Naive B cell (primary cell): ENCODE results near the gene MT1B. TPM values are rescaled to one million over a fixed set of nuclear protein-coding genes. Genes with fewer than 3 reads are reported as not detected.

Experiments
- ATAC-seq, 2 donors: fragments of 150-1000 bp; cut with Tn5 transposase; 2 replicates each; pipeline ENCODE4 v1.10.0; 2021; ENCODE audit warnings: low read depth in 2 of 2, mild to moderate bottlenecking in 2 of 2, moderate library complexity in 2 of 2
- DNase-seq: peaks from one replicate; pipeline ENCODE4 v3.0.0; 2022
- H3K27ac Mint-ChIP-seq, 6 donors: one replicate each; pipeline ENCODE4 v1.8.0; 2020 to 2022; ENCODE audit warnings: mild to moderate bottlenecking in 6 of 6, mixed read lengths in 6 of 6, moderate library complexity in 5 of 6, inconsistent platforms in 2 of 6
- H3K27me3 Mint-ChIP-seq, 3 donors: one replicate each; pipeline ENCODE4 v1.8.0; 2021 to 2022; ENCODE audit warnings: mixed read lengths in 3 of 3, mild to moderate bottlenecking in 1 of 3
- H3K36me3 Mint-ChIP-seq, 2 donors: one replicate each; pipeline ENCODE4 v1.8.0; 2020 to 2022; ENCODE audit warnings: mixed read lengths in 2 of 2, inconsistent platforms in 1 of 2, mild to moderate bottlenecking in 1 of 2
- H3K4me1 Mint-ChIP-seq, 3 donors: one replicate each; pipeline ENCODE4 v1.8.0; 2020 to 2022; ENCODE audit warnings: mixed read lengths in 3 of 3, inconsistent platforms in 1 of 3, mild to moderate bottlenecking in 1 of 3, moderate library complexity in 1 of 3
- H3K4me3 Mint-ChIP-seq, 8 donors: one replicate each; pipeline ENCODE4 v1.8.0; 2020 to 2022; ENCODE audit warnings: mild to moderate bottlenecking in 8 of 8, mixed read lengths in 8 of 8, moderate library complexity in 8 of 8, inconsistent platforms in 2 of 8
- H3K9me3 Mint-ChIP-seq, 7 donors: one replicate each; pipeline ENCODE4 v1.8.0; 2020 to 2022; ENCODE audit warnings: mixed read lengths in 7 of 7, mild to moderate bottlenecking in 5 of 7, inconsistent platforms in 2 of 7, moderate library complexity in 1 of 7
- polyA plus RNA-seq, 6 donors: library from polyadenylated mRNA; unstranded; fragments of 300-500 nt; fragmentation: Illumina TruSeq; gene quantifications; one replicate each; pipeline ENCODE4 v1.2.3, GENCODE V29; 2021; ENCODE audit warnings: low read depth in 6 of 6

Gene MT1B
- polyA plus RNA-seq, 6 donors from 2014 or later, result not detected

- Mint-ChIP-seq H3K4me1 (peaks cover 26 to 51% (median 36%) of the 10 kb centered on the region in 3 donors), H3K27me3 (peaks cover 70 to 91% (median 83%) of the 10 kb centered on the region in 3 donors), H3K27ac (peak overlapping the region in 3 of 6 donors; percentile 47 to 91 (median 64)), H3K9me3 (peaks cover 0 to 1% (median 0%) of the 10 kb centered on the region in 7 donors), H3K4me3 (peak overlapping the region in 6 of 8 donors; percentile 51 to 82 (median 68)), H3K36me3 (no peaks in the 10 kb centered on the region)
- DNase-seq (no peak), ATAC-seq (no peak)
These were observed 16.8 kb upstream of the MT1B start for GRCh38 chr16:56634715-56635440.

GRCh38 chr16:56635441-56635967 is 16.2 kb upstream of the MT1B start:
- Mint-ChIP-seq H3K27ac (peak overlapping the region in 1 of 6 donors; percentile 64), H3K4me1 (peaks cover 20 to 45% (median 30%) of the 10 kb centered on the region in 3 donors)
- peak in 1 of 2 donors; percentile 23 for ATAC-seq

GRCh38 chr16:56636616-56637413 is 14.9 kb upstream of the MT1B start:
- ATAC-seq (no peak), DNase-seq (no peak)
- H3K27me3 Mint-ChIP-seq, result peaks cover 74 to 96% (median 89%) of the 10 kb centered on the region in 3 donors
- no peak overlapping the region for H3K27ac Mint-ChIP-seq
- peaks cover 16 to 34% (median 25%) of the 10 kb centered on the region in 3 donors for H3K4me1 Mint-ChIP-seq
- peaks cover 0 to 1% (median 0%) of the 10 kb centered on the region in 7 donors for H3K9me3 Mint-ChIP-seq
- H3K4me3 Mint-ChIP-seq, result peak overlapping the region in 1 of 8 donors; percentile 22
- no peaks in the 10 kb centered on the region for H3K36me3 Mint-ChIP-seq

More at GRCh38 chr16:56635441-56635967, 16.2 kb upstream of the MT1B start:
- DNase-seq, result no peak
- Mint-ChIP-seq H3K27me3 (peaks cover 70 to 97% (median 89%) of the 10 kb centered on the region in 3 donors), H3K36me3 (no peaks in the 10 kb centered on the region), H3K9me3 (peaks cover 0 to 1% (median 0%) of the 10 kb centered on the region in 7 donors), H3K4me3 (peak overlapping the region in 5 of 8 donors; percentile 32 to 82 (median 70))

GRCh38 chr16:56637814-56638750 is 13.6 kb upstream of the MT1B start, which contains the start of gene MT1A:
TSS of gene MT1A (plus strand) at chr16:56638666. CDS start at chr16:56638739, 73 bp downstream.
- Mint-ChIP-seq H3K9me3 (peaks cover 0 to 1% (median 0%) of the 10 kb centered on the region in 7 donors), H3K27ac (peak within 1 kb of the TSS in 1 of 6 donors; percentile 70), H3K4me3 (peak within 1 kb of the TSS; percentile 3 to 75 (median 39)), H3K36me3 (no peaks in the 10 kb centered on the region), H3K4me1 (peaks cover 14 to 34% (median 20%) of the 10 kb centered on the region in 3 donors), H3K27me3 (peaks cover 84 to 91% (median 84%) of the 10 kb centered on the region in 3 donors)
- ATAC-seq, result no peak
- DNase-seq, result no peak

GRCh38 chr16:56639045-56639444 is 12.6 kb upstream of the MT1B start:
- Mint-ChIP-seq H3K27me3 (peaks cover 81 to 91% (median 87%) of the 10 kb centered on the region in 3 donors), H3K9me3 (peaks cover 0 to 1% (median 0%) of the 10 kb centered on the region in 7 donors), H3K4me3 (peak overlapping the region in 1 of 8 donors; percentile 21), H3K27ac (no peak overlapping the region), H3K4me1 (peaks cover 20 to 41% (median 30%) of the 10 kb centered on the region in 3 donors), H3K36me3 (no peaks in the 10 kb centered on the region)
- ATAC-seq, result no peak
- DNase-seq, result no peak

GRCh38 chr16:56640076-56640475 is 11.6 kb upstream of the MT1B start:
- Mint-ChIP-seq H3K27me3 (peaks cover 81 to 91% (median 87%) of the 10 kb centered on the region in 3 donors), H3K4me3 (no peak overlapping the region), H3K9me3 (peaks cover 0 to 1% (median 0%) of the 10 kb centered on the region in 7 donors), H3K36me3 (no peaks in the 10 kb centered on the region), H3K4me1 (peaks cover 16 to 37% (median 31%) of the 10 kb centered on the region in 3 donors), H3K27ac (no peak overlapping the region)
- DNase-seq (no peak), ATAC-seq (no peak)

GRCh38 chr16:56641166-56641565 is 10.5 kb upstream of the MT1B start:
- Mint-ChIP-seq H3K4me1 (peaks cover 14 to 30% (median 28%) of the 10 kb centered on the region in 3 donors), H3K4me3 (no peak overlapping the region), H3K27me3 (peaks cover 86 to 91% (median 88%) of the 10 kb centered on the region in 3 donors), H3K9me3 (peaks cover 0 to 1% (median 0%) of the 10 kb centered on the region in 7 donors), H3K27ac (no peak overlapping the region), H3K36me3 (no peaks in the 10 kb centered on the region)
- ATAC-seq, result no peak
- DNase-seq, result no peak

- Mint-ChIP-seq H3K4me1 (peaks cover 10 to 22% (median 19%) of the 10 kb centered on the region in 3 donors), H3K36me3 (no peaks in the 10 kb centered on the region), H3K27me3 (peaks cover 81 to 89% (median 87%) of the 10 kb centered on the region in 3 donors), H3K27ac (peak overlapping the region in 1 of 6 donors; percentile 63), H3K9me3 (peaks cover 0 to 1% (median 0%) of the 10 kb centered on the region in 7 donors), H3K4me3 (peak overlapping the region in 7 of 8 donors; percentile 60 to 87 (median 64))
- DNase-seq (peak; percentile 14), ATAC-seq (peak; percentile 89 to 91)
These were observed 8.5 kb upstream of the MT1B start for GRCh38 chr16:56643080-56643778.

GRCh38 chr16:56643833-56644232 is 7.9 kb upstream of the MT1B start:
- H3K36me3 Mint-ChIP-seq, result no peaks in the 10 kb centered on the region
- H3K27me3 Mint-ChIP-seq, result peaks cover 84 to 89% (median 88%) of the 10 kb centered on the region in 3 donors
- peak overlapping the region in 6 of 8 donors; percentile 30 to 87 (median 68) for H3K4me3 Mint-ChIP-seq
- no peak for ATAC-seq
- no peaks in the 10 kb centered on the region for H3K9me3 Mint-ChIP-seq
- peaks cover 10 to 22% (median 19%) of the 10 kb centered on the region in 3 donors for H3K4me1 Mint-ChIP-seq
- DNase-seq, result no peak
- H3K27ac Mint-ChIP-seq, result no peak overlapping the region

GRCh38 chr16:56645311-56645710 is 6.4 kb upstream of the MT1B start:
- Mint-ChIP-seq H3K27ac (no peak overlapping the region), H3K4me1 (peaks cover 10 to 22% (median 19%) of the 10 kb centered on the region in 3 donors), H3K9me3 (no peaks in the 10 kb centered on the region), H3K4me3 (no peak overlapping the region), H3K36me3 (no peaks in the 10 kb centered on the region), H3K27me3 (peaks cover 76 to 87% (median 82%) of the 10 kb centered on the region in 3 donors)
- ATAC-seq (no peak), DNase-seq (no peak)

GRCh38 chr16:56645838-56646237 is 5.8 kb upstream of the MT1B start:
- no peaks in the 10 kb centered on the region for H3K36me3 Mint-ChIP-seq
- H3K9me3 Mint-ChIP-seq, result no peaks in the 10 kb centered on the region
- no peak for DNase-seq
- peaks cover 74 to 87% (median 78%) of the 10 kb centered on the region in 3 donors for H3K27me3 Mint-ChIP-seq
- ATAC-seq, result no peak
- H3K4me3 Mint-ChIP-seq, result no peak overlapping the region
- peaks cover 10 to 22% (median 19%) of the 10 kb centered on the region in 3 donors for H3K4me1 Mint-ChIP-seq
- no peak overlapping the region for H3K27ac Mint-ChIP-seq
